ENCODE data around the gene EYS.

Gene EYS

DNA sequence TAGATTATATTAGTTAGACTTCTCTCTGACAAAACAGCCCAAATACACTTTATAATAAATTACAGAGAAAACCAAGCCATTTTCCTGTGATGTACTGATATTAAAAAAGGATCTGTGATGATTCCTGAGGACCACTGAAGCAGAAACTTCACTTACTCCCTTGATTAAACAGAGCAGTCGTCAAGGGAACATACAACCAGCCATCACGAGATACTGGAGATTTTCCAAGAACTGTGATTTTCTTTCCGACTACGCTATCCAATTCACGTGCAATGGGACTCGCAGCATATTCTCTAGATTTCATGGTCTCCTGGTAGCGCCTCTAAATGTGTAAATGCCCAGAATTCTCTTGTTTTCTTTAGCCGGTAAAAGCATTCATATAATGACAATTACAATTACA, 1694.0 kb downstream of the EYS start:
- H2AFZ ChIP-seq (ENCODE audit: low read length), result no peak overlapping the region
- H3K4me2 ChIP-seq (ENCODE audit: low read depth, low read length, poor library complexity, severe bottlenecking), result no peak overlapping the region

GRCh38 chr6:64012351-64013001, 1694.5 kb downstream of the EYS start:
- H3K9ac ChIP-seq (ENCODE audit: low read depth, low read length, poor library complexity, severe bottlenecking), result no peak overlapping the region
- no peaks in the 10 kb centered on the region for H3K9me3 ChIP-seq (ENCODE audit: insufficient read depth, low read depth, low read length)
- peaks cover 6% of the 10 kb centered on the region for H3K4me1 ChIP-seq (ENCODE audit: insufficient read depth, low read length, poor library complexity, severe bottlenecking)
- H2AFZ ChIP-seq (ENCODE audit: low read length), result no peak overlapping the region
- no peak overlapping the region for H3K4me3 ChIP-seq (ENCODE audit: low read length, poor library complexity, severe bottlenecking)
- H3K27me3 ChIP-seq (ENCODE audit: insufficient read depth, low read length, poor library complexity, severe bottlenecking), result no peaks in the 10 kb centered on the region
- H4K20me1 ChIP-seq (ENCODE audit: insufficient read depth, low read length, poor library complexity, severe bottlenecking), result no peaks in the 10 kb centered on the region
- H3K9me2 ChIP-seq (replicated peaks; ENCODE audit: low read depth, low read length), result no peaks in the 10 kb centered on the region
- no peaks in the 10 kb centered on the region for H3K36me3 ChIP-seq (ENCODE audit: insufficient read depth, low read length)
- no peaks in the 10 kb centered on the region for H3F3A ChIP-seq (ENCODE audit: low read depth)
- no peaks in the 10 kb centered on the region for H3K79me2 ChIP-seq (ENCODE audit: insufficient read depth, low read length)
- TF ChIP-seq EZH2phosphoT487 (IDR thresholded peaks at IDR 0.05; ENCODE audit: borderline replicate concordance) (no peak), CTCF (conservative IDR thresholded peaks at IDR 0.05; ENCODE audit: low read length) (peak; percentile 63)
- no peak overlapping the region for H3K4me2 ChIP-seq (ENCODE audit: low read depth, low read length, poor library complexity, severe bottlenecking)

More for the DNA sequence above, 1694.0 kb downstream of the EYS start:
- no peaks in the 10 kb centered on the region for H4K20me1 ChIP-seq (ENCODE audit: insufficient read depth, low read length, poor library complexity, severe bottlenecking)
- no peaks in the 10 kb centered on the region for H3K27me3 ChIP-seq (ENCODE audit: insufficient read depth, low read length, poor library complexity, severe bottlenecking)
- TF ChIP-seq CTCF (conservative IDR thresholded peaks at IDR 0.05; ENCODE audit: low read length), result no peak
- TF ChIP-seq EZH2phosphoT487 (IDR thresholded peaks at IDR 0.05; ENCODE audit: borderline replicate concordance), result no peak
- no peaks in the 10 kb centered on the region for H3K79me2 ChIP-seq (ENCODE audit: insufficient read depth, low read length)
- no peaks in the 10 kb centered on the region for H3K9me3 ChIP-seq (ENCODE audit: insufficient read depth, low read depth, low read length)
- H3K4me3 ChIP-seq (ENCODE audit: low read length, poor library complexity, severe bottlenecking), result no peak overlapping the region
- peaks cover 6% of the 10 kb centered on the region for H3K4me1 ChIP-seq (ENCODE audit: insufficient read depth, low read length, poor library complexity, severe bottlenecking)
- no peaks in the 10 kb centered on the region for H3K36me3 ChIP-seq (ENCODE audit: insufficient read depth, low read length)
- H3K9ac ChIP-seq (ENCODE audit: low read depth, low read length, poor library complexity, severe bottlenecking), result no peak overlapping the region
- no peaks in the 10 kb centered on the region for H3F3A ChIP-seq (ENCODE audit: low read depth)
- no peaks in the 10 kb centered on the region for H3K9me2 ChIP-seq (replicated peaks; ENCODE audit: low read depth, low read length)

- Histone ChIP-seq H3K36me3 (ENCODE audit: insufficient read depth, low read length) (no peaks in the 10 kb centered on the region), H3K9me3 (ENCODE audit: insufficient read depth, low read depth, low read length) (no peaks in the 10 kb centered on the region), H3K9me2 (replicated peaks; ENCODE audit: low read depth, low read length) (no peaks in the 10 kb centered on the region), H3K4me2 (ENCODE audit: low read depth, low read length, poor library complexity, severe bottlenecking) (no peak overlapping the region), H4K20me1 (ENCODE audit: insufficient read depth, low read length, poor library complexity, severe bottlenecking) (no peaks in the 10 kb centered on the region), H2AFZ (ENCODE audit: low read length) (no peak overlapping the region), H3K79me2 (ENCODE audit: insufficient read depth, low read length) (no peaks in the 10 kb centered on the region), H3F3A (ENCODE audit: low read depth) (no peaks in the 10 kb centered on the region), H3K4me1 (ENCODE audit: insufficient read depth, low read length, poor library complexity, severe bottlenecking) (peaks cover 6% of the 10 kb centered on the region), H3K4me3 (ENCODE audit: low read length, poor library complexity, severe bottlenecking) (no peak overlapping the region), H3K9ac (ENCODE audit: low read depth, low read length, poor library complexity, severe bottlenecking) (no peak overlapping the region), H3K27me3 (ENCODE audit: insufficient read depth, low read length, poor library complexity, severe bottlenecking) (no peaks in the 10 kb centered on the region)
- no peak for TF ChIP-seq EZH2phosphoT487 (IDR thresholded peaks at IDR 0.05; ENCODE audit: borderline replicate concordance)
- TF ChIP-seq CTCF (conservative IDR thresholded peaks at IDR 0.05; ENCODE audit: low read length), result no peak
These were observed 1696.4 kb downstream of the EYS start for GRCh38 chr6:64010666-64011065.

All from Loucy (cell line).